Islet precursor cell (in vitro differentiated cells): ENCODE measurements around the gene PPP6C.
"Not testable (repeated sequence)": the region's sequence is repeated elsewhere in the genome, so short reads cannot be mapped to it uniquely, and the experiment has no call there.

Experiments used
- DNase-seq: peaks from one replicate; pipeline ENCODE4 v3.0.0-alpha.2; 2018

Gene PPP6C

DNA sequence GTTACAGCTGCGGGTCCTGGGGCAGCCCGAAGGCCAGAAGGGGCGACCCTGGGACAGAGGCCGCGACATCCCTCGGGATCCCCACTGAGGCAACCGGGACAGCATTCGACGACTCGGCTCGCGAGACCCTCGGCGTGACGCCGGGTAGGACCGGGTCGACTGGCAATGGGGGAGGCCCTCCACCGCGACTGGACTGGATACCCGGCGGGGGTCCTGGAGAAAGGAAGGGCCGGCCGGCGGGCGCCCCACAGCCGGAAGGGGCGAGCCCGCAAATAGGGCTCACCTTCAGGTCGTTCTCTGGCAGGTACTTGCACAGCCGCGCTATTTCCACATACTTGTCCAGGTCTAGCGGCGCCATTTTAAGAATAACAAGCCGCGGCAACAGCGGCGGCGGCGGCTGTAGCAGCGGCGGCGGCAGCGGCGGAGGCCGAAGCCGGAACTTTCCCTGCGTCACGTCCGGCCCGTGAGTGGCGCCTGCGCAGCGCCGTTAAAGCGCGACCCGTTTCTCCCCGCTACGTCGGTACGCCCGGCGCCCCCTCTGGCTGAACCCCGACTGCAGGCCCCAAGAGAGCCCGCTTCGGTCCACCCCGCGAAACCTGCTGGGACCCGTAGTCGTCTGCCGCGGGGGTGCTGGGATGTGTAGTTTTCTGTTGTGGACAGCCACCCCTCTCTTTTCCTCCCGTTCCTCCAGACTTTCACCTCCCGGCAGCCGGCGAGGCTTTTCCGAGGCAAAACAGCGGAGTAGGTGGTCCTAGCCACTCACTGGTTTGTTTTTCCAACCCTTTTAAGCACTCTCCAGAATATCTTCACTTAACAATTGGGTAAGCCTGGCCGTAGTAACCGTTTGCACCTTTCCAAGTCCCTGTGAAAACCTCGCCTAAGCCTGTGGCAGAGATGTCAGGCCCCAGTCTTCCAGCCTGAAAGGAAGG lies at the start of gene PPP6C:
Gene PPP6C (minus strand): TSS at position 443 of the 929 bp plus-strand sequence. CDS start 85 bp downstream, at position 358.
- DNase-seq = peak; percentile 94

GRCh38 chr9:125238915-125239446 lies 49.4 kb upstream of the PPP6C start:
- no peak for DNase-seq

GRCh38 chr9:125238127-125238914 lies 48.7 kb upstream of the PPP6C start:
- no peak for DNase-seq

DNA sequence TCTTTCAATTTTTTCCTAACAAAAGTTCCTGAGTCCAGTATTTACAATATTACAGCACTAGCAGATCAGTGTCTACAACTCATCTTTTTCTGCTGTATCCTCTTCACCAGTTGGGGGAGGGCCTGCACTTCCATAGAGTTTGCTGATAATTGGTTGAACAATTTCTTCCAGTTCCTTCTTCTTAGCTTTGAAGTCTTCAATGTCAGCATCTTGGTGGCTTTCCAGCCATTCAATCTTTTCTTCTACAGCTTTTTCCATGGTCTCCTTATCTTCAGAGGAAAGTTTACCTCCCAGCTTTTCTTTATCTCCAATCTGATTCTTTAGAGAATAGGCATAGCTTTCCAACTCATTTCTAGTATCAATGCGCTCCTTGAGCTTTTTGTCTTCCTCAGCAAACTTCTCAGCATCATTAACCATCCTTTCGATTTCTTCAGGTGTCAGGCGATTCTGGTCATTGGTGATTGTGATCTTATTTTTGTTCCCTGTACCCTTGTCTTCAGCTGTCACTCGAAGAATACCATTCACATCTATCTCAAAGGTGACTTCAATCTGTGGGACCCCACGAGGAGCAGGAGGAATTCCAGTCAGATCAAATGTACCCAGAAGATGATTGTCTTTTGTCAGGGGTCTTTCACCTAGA lies 47.0 kb upstream of the PPP6C start:
- DNase-seq = not testable (repeated sequence)

DNA sequence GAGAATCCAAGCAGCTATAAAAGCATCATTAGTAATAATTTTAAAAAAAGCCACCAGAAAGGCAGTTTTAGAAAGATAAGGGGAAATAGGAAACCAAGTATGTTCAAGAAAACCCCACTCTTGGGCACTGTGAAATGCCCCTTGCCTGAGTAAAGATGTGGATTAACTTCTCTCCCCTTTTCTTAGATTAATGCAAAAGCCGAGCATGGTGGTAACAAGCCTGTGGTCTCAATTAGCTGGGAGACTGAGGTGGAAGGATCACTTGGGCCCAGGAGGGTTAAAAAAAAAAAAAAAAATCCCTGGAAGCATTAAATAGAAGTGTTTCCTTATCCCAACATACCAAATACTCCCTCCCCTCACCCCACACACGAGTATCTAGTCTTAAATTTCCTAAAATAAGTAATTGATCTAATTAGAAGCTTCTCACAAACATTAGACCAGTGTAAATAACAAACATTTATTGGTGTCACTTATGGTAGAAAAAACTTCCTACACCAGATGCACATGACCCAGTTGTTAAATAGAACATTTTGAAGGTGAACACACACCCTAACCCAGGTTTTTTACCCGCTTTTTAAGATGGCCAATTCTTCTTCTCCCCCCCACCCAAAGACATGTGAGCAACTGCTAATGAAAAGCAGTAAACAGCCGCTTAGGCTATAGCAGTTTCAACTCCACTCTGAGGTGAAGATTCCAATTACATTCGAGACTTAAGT lies 46.4 kb upstream of the PPP6C start:
- no peak for DNase-seq

DNA sequence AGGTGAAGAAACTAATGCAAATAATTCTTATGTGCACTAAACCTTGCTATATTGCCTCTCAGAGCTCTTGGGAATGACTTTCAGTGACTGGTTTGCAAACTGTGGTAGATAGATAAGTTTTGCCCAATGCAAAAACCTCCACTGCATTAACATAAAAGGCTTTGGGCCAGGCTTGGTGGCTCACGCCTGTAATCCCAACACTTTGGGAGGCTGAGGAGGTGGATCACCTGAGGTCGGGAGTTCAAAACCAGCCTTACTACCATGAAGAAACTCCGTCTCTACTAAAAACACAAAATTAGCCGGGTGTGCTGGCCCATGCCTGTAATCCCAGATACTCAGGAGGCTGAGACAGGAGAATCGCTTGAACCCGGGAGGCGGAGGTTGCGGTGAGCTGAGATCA lies 44.5 kb upstream of the PPP6C start:
- DNase-seq = not testable (repeated sequence)

DNA sequence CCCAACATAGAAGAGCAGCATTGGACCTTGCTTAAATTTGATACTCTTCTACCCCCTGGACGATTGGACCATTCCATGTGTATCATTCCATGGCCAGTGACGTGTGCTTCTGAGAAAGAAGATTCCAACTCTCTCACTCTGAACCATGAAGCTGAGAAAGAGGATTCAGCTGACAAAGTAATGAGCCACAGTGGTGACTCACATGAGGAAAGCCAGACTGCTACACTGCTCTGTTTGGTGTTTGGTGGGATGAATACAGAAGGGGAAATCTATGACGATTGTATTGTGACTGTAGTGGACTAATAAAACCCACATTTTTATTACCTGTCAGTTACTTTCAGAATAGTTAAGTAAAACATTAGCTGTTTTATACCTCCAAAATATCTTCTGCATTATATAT lies 44.1 kb upstream of the PPP6C start:
- peak; percentile 78 for DNase-seq

GRCh38 chr9:125227761-125228160 lies 38.2 kb upstream of the PPP6C start:
- no peak for DNase-seq

GRCh38 chr9:125224858-125225257 lies 35.3 kb upstream of the PPP6C start:
- not testable (repeated sequence) for DNase-seq

GRCh38 chr9:125218621-125219020 lies 29.0 kb upstream of the PPP6C start:
- no peak for DNase-seq

- no peak for DNase-seq
Measured at GRCh38 chr9:125214186-125214585, 24.6 kb upstream of the PPP6C start.

- DNase-seq = no peak
Measured at GRCh38 chr9:125204477-125204876, 14.9 kb upstream of the PPP6C start.

DNA sequence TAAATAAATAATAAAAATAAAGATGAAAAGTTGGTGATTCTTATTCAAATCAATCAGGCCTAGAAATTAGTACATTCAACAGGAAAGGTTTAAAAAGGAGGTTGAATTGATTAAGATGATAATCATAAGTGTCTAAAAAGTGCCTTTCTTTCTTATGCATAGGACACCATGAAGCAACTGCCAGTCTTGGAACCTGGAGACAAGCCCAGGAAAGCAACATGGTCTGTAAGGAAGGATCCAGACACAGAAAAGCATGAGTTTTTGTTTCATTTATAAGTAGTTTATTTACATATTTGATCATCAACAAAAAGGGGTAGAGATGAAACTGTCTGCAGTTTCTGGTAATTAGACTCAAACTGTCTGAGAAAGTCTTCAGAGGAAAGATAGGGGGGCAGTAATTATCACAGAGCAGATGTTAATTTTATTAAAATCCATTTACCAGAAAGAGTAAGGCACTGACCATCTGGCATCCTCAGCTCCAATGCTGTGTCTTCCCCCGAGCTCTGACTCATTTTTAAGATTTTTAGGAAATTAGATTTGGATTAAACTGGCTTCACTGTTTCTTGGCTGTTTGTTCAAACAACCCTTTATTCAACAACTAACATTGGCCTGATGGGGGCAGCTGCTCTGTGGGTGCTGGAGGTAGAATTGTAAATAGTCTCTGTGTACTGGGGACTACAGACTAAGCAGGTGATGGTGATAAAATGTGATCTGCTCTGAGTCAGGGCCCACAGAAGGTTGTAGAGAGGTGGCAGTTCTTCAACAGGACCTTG lies 13.4 kb upstream of the PPP6C start:
- no peak for DNase-seq

DNA sequence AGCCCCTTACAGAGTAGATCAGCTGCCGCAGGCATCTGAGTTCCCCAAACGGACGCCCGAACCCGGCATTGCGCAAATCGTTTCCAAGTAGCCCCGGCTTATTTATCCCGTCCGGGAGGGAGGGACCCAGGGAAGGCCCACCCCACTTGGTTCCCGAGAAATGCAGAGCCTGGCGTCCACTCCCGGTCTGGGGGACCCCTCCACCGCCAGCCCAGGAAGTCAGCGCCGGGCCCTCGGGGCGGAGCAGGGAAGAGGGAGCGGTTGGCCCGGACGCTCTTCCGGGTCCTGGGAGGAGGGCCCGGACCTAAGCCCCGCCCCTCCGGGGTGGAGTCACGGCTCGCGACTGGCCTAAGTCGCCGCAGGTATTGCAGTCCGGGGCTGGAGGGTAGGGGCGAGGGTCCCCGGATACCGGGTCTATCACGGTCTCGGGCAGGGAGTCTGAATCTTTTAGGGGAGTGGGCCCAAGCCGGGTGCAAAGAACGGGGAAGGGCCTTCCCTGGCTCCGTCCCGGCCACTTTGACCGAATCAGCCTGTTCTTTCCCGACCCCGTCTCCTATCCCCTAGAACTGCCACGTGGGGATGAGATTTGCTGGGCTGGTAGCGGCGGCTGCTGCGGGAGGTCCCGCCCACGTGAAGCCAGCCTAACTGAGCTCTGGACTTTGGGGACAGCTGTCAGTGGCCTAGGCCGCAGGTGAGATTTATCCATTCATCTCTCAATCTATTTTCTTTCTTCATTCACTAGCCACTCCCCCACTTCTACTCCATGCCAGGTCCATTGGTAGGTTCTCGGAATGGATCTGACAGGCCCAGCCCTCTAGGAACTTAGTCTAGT lies 10.8 kb upstream of the PPP6C start, which contains the start of gene RABEPK:
Gene RABEPK (plus strand): TSS at position 327 of the 832 bp plus-strand sequence. CDS start 2,472 bp downstream, outside the sequence.
- peak; percentile 97 for DNase-seq

- not testable (repeated sequence) for DNase-seq
Measured at GRCh38 chr9:125195591-125195990, 6.0 kb upstream of the PPP6C start.

DNA sequence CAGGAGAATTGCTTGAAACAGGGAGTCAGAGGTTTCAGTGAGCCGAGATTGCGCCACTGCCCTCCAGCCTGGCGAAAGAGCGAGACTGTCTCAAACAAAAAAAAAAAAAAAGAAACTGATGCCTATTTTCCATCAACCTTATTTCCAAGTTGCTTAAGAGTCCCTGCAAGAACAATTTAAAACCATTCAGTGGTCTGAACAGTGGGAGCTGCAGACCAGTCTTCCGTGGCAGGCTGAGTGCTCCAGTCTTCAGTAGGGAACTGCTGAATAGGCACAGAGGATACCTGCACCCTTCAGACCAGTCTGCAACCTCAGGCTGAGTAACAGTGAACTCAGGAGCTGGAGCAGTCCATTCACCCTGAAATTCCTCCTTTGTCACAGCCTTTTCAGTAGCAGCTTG lies 4.9 kb upstream of the PPP6C start:
- not testable (repeated sequence) for DNase-seq

GRCh38 chr9:125190361-125190801 lies 778 bp upstream of the PPP6C start:
- no peak for DNase-seq

DNA sequence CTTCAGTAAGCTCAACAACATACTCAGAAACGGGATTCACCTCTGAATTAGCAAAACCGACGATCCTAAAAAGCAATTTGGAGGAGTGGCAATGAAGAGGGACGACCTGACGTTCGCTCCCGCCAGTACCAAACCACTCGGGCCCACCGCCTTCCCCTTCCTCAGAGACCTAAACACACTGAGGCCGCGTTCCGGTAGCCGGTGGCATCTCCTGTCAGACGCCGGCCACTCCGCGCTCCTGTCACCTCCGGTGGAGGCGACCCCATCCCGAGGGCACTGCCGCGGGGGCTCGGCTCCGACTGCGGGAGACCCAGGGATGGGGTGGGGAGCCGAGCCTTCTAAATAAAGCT lies 617 bp downstream of the PPP6C start:
- peak; percentile 62 for DNase-seq

GRCh38 chr9:125183561-125183960 lies 6.0 kb downstream of the PPP6C start:
- no peak for DNase-seq

GRCh38 chr9:125183054-125183453 lies 6.5 kb downstream of the PPP6C start:
- DNase-seq = no peak
